HG03108 (cell line): ENCODE data around the gene UPF1.
A peak's percentile ranks its signal among the peaks of the same experiment; 100 is the strongest.

Experiments used
- ATAC-seq: cut with Tn5 transposase; IDR thresholded peaks from one replicate; pipeline ENCODE4 v1.9.1; 2021; ENCODE audit warnings: moderate library complexity; ENCODE audit not compliant: unreplicated experiment

The UPF1 gene

DNA sequence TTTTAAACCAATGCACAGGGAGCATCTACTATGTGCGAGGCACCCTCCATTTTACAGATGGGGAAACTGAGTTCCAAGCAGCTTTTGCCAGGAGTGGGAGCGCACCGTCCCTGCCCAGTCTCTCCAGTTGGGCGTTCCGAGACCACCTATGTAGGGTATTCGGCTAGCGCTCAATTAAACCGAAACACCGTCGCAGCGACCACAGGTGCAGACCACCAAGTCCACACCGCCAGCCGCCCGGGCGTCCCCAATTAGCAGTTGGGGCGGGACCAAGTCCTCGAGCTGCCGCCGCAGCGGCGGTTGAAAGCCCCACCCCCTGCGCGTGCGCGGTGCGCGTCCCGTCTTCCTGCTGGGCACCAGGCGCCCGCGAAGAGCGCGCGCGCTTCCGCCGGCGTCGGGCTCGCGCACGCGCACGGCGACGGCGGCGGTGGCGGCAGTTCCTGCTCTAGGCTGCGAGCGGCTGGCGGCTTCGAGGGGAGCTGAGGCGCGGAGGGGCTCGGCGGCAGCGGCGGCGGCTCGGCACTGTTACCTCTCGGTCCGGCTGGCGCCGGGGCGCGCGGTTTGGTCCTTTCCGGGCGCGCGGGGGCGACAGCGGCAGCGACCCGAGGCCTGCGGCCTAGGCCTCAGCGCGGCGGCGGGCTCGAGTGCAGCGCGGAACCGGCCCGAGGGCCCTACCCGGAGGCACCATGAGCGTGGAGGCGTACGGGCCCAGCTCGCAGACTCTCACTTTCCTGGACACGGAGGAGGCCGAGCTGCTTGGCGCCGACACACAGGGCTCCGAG lies at the start of gene UPF1:
Gene UPF1, plus strand, starts transcription at position 436 of the 782 bp plus-strand sequence. Its CDS starts 251 bp downstream, at position 687.
- ATAC-seq, result peak; percentile 72

DNA sequence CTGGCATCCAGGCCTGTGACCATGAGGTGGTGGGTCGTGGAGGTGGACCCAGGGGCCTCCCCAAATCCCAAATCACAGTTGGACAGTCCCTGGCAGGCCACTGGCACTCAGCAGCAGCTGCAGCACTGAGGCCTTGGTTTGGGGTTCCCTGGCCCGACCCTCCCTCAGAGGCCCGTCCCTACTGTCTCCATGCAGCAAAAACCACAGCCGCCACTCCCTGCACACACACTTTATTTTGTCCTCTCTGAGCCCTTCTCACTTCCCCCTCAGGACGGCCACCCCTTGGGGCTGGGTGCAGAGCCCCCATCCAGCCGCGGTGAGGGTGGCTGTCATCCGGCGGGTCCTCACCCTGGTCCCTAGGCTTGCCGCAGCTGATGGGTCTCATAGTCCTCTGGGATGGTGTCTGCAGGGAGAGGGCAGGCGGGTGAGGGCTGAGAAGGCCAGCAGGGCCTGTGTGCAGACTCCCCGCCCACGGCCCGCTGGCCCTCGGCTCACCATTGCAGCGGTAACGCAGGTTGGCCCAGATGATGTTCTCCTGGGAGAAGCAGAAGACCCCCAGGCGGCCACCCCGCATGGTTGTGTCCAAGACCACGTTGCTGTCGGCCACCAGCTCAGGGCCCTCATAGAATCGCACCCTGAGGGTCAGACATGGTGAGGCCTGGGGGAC lies 49.1 kb upstream of the UPF1 start:
- ATAC-seq, result no peak

GRCh38 chr19:18783958-18784785 lies 47.6 kb upstream of the UPF1 start:
- no peak for ATAC-seq

GRCh38 chr19:18784786-18785120 lies 47.0 kb upstream of the UPF1 start:
- no peak for ATAC-seq

DNA sequence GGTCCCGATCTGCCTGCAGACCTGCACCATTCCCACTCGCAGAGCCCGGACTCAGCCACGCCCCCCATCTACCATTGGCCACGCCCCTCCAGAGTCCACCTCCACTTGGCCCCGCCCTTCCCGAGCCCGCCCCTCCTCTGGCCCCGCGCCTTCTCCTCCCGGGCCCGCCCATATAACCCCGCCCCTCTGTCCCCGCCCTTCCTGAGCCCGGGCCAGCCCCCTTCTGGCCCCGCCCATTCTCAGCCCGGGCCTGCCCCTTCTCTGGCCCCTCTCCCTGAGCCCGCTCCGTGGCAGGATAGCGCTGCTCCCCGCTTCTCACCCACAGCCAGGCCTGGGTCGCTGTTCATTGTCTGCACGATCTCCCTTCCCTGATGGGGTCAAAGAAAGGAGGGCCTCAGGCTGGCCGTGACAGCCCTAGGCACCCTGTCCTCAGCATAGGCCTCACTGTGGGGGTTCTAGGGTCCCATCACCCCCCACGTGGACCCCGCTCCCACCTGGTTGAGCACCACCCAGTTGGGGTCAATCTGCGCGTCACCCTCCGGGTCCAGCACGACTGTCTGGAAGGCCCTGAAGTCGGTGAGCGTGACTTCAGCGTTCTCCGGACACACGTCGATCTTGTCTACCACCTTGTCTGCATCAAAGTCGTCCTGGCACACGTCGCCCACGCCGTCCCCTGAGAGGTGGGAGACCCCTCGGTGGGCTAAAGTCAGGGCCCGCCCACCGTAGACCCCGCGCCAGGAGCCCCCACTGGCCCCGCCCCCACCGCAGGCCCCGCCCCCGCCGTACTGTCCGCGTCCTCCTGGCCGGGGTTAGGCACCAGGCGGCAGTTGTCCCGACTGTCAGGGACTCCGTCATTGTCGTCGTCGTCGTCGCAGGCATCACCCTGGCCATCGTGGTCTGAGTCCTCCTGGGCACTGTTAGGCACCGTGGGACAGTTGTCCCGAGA lies 46.3 kb upstream of the UPF1 start:
- ATAC-seq, result no peak

GRCh38 chr19:18788529-18789421 lies 43.0 kb upstream of the UPF1 start:
- no peak for ATAC-seq

DNA sequence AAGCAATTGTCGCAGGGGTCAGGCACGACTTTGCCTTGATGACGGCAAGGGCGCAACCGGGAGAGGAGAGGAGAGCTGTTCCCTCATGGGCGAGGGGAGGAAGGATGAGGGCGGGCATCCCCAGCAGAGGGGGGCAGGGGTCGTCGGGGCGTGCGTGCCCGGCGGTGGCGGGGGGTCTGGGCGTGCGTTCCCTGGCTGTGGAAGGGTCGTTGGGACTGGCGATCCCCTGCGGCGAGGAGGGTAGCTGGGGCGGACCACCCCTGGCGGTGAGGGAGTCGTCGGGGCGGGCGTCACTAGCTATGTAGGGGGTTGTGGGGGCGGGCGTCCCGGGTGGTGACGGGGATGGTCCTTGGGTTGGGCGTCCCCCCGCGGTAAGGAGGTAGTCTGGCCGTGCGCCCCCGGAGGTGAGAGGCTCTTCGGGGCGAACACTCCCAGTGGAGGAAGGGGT lies 42.3 kb upstream of the UPF1 start:
- no peak for ATAC-seq

GRCh38 chr19:18789883-18790565 lies 41.7 kb upstream of the UPF1 start:
- ATAC-seq, result no peak

GRCh38 chr19:18790566-18791314 lies 41.0 kb upstream of the UPF1 start, which contains the start of gene COMP:
COMP (minus strand) TSS chr19:18791305; CDS start chr19:18791269, 36 bp downstream.
- no peak for ATAC-seq

GRCh38 chr19:18791315-18791678 lies 40.5 kb upstream of the UPF1 start:
- no peak for ATAC-seq

GRCh38 chr19:18792661-18793060 lies 39.1 kb upstream of the UPF1 start:
- no peak for ATAC-seq

- no peak for ATAC-seq
These were observed 38.4 kb upstream of the UPF1 start for GRCh38 chr19:18793144-18794028.

GRCh38 chr19:18794029-18794313 lies 37.8 kb upstream of the UPF1 start:
- no peak for ATAC-seq

DNA sequence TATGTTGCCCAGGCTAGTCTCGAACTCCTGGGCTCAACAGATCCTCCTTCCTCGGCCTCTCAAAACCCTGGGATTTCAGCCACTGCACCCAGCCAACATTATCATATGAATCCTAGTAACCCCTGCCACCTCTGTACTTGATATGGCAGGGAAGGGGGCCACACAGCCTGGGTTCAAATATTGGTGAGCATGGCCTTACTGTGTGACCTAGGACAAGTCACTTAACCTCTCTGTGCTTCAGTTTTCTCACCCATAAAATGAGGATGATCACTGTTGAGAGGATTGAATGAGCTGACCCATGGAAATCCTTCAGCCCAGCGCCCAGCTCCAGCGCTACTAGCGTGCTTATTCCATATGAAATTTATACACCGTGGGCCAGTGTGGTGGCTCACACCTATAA lies 37.1 kb upstream of the UPF1 start:
- no peak for ATAC-seq

- ATAC-seq, result no peak
These were observed 36.2 kb upstream of the UPF1 start for GRCh38 chr19:18795540-18795939.

- ATAC-seq, result no peak
These were observed 35.5 kb upstream of the UPF1 start for GRCh38 chr19:18796239-18796638.
